Duodenal mucosa (tissue), 2 donors: ENCODE measurements around the gene TBC1D12.

Experiments
- H3K27ac ChIP-seq: one replicate; pipeline ENCODE4 v1.7.0; 2013; ENCODE audit warnings: low read depth, low read length
- H3K27me3 ChIP-seq, 2 donors: one replicate each; pipeline ENCODE4 v1.7.0; 2013; ENCODE audit warnings: low read length in 2 of 2, control low read depth in 1 of 2; ENCODE audit not compliant: insufficient read depth in 2 of 2, control insufficient read depth in 1 of 2
- H3K36me3 ChIP-seq, 2 donors: one replicate each; pipeline ENCODE4 v1.7.0; 2013; ENCODE audit warnings: low read length in 2 of 2, control low read depth in 1 of 2; ENCODE audit not compliant: insufficient read depth in 2 of 2, control insufficient read depth in 1 of 2
- H3K4me1 ChIP-seq, 2 donors: one replicate each; pipeline ENCODE4 v1.7.0; 2013; ENCODE audit warnings: low read length in 2 of 2, control low read depth in 1 of 2; ENCODE audit not compliant: insufficient read depth in 2 of 2, control insufficient read depth in 1 of 2
- H3K4me3 ChIP-seq, 2 donors: one replicate each; pipeline ENCODE4 v1.7.0; 2013; ENCODE audit warnings: low read length in 2 of 2, low read depth in 1 of 2
- H3K9ac ChIP-seq, 2 donors: one replicate each; pipeline ENCODE4 v1.7.0; 2013; ENCODE audit warnings: low read length in 2 of 2, low read depth in 1 of 2
- H3K9me3 ChIP-seq, 2 donors: one replicate each; pipeline ENCODE4 v1.7.0; 2013; ENCODE audit warnings: low read length in 2 of 2, control low read depth in 1 of 2; ENCODE audit not compliant: control insufficient read depth in 1 of 2

Gene TBC1D12

GRCh38 chr10:94423627-94424026 is 21.3 kb downstream of the TBC1D12 start:
- Histone ChIP-seq H3K27ac (no peak overlapping the region), H3K36me3 (no peaks in the 10 kb centered on the region), H3K4me3 (no peak overlapping the region), H3K27me3 (no peaks in the 10 kb centered on the region), H3K4me1 (no peaks in the 10 kb centered on the region), H3K9me3 (peaks cover 0 to 8% of the 10 kb centered on the region in 2 donors), H3K9ac (no peak overlapping the region)

GRCh38 chr10:94424714-94425337 is 22.5 kb downstream of the TBC1D12 start:
- no peak overlapping the region for H3K4me3 ChIP-seq
- no peak overlapping the region for H3K9ac ChIP-seq
- H3K4me1 ChIP-seq = peaks cover 0 to 5% of the 10 kb centered on the region in 2 donors
- H3K36me3 ChIP-seq = no peaks in the 10 kb centered on the region
- H3K9me3 ChIP-seq = peaks cover 0 to 8% of the 10 kb centered on the region in 2 donors
- no peak overlapping the region for H3K27ac ChIP-seq
- no peaks in the 10 kb centered on the region for H3K27me3 ChIP-seq

- no peak overlapping the region for H3K4me3 ChIP-seq
Measured at GRCh38 chr10:94425942-94426341, 23.6 kb downstream of the TBC1D12 start.

GRCh38 chr10:94427166-94427565 is 24.8 kb downstream of the TBC1D12 start:
- Histone ChIP-seq H3K27me3 (no peaks in the 10 kb centered on the region), H3K9me3 (peaks cover 0 to 8% of the 10 kb centered on the region in 2 donors), H3K9ac (no peak overlapping the region), H3K27ac (no peak overlapping the region), H3K4me3 (no peak overlapping the region), H3K4me1 (peaks cover 0 to 5% of the 10 kb centered on the region in 2 donors), H3K36me3 (no peaks in the 10 kb centered on the region)

More at GRCh38 chr10:94425942-94426341, 23.6 kb downstream of the TBC1D12 start:
- peaks cover 0 to 5% of the 10 kb centered on the region in 2 donors for H3K4me1 ChIP-seq
- no peaks in the 10 kb centered on the region for H3K27me3 ChIP-seq
- H3K9me3 ChIP-seq = peaks cover 0 to 8% of the 10 kb centered on the region in 2 donors
- H3K36me3 ChIP-seq = no peaks in the 10 kb centered on the region
- no peak overlapping the region for H3K27ac ChIP-seq
- H3K9ac ChIP-seq = no peak overlapping the region

GRCh38 chr10:94428766-94429707 is 26.7 kb downstream of the TBC1D12 start:
- no peaks in the 10 kb centered on the region for H3K36me3 ChIP-seq
- H3K9ac ChIP-seq = no peak overlapping the region
- H3K27ac ChIP-seq = no peak overlapping the region
- H3K4me1 ChIP-seq = peaks cover 0 to 5% of the 10 kb centered on the region in 2 donors
- no peaks in the 10 kb centered on the region for H3K27me3 ChIP-seq
- peaks cover 0 to 8% of the 10 kb centered on the region in 2 donors for H3K9me3 ChIP-seq
- H3K4me3 ChIP-seq = no peak overlapping the region

- Histone ChIP-seq H3K9me3 (no peaks in the 10 kb centered on the region), H3K9ac (no peak overlapping the region), H3K36me3 (no peaks in the 10 kb centered on the region), H3K4me1 (peaks cover 0 to 5% of the 10 kb centered on the region in 2 donors), H3K27ac (no peak overlapping the region), H3K4me3 (no peak overlapping the region), H3K27me3 (no peaks in the 10 kb centered on the region)
Measured at GRCh38 chr10:94430701-94431100, 28.4 kb downstream of the TBC1D12 start.

GRCh38 chr10:94432443-94432842 is 30.1 kb downstream of the TBC1D12 start:
- no peak overlapping the region for H3K9ac ChIP-seq
- no peak overlapping the region for H3K27ac ChIP-seq
- peaks cover 0 to 5% of the 10 kb centered on the region in 2 donors for H3K4me1 ChIP-seq
- peaks cover 0 to 4% of the 10 kb centered on the region in 2 donors for H3K9me3 ChIP-seq
- no peaks in the 10 kb centered on the region for H3K27me3 ChIP-seq
- H3K36me3 ChIP-seq = no peaks in the 10 kb centered on the region
- no peak overlapping the region for H3K4me3 ChIP-seq

- no peak overlapping the region for H3K9ac ChIP-seq
- no peak overlapping the region for H3K4me3 ChIP-seq
- H3K9me3 ChIP-seq = peaks cover 0 to 4% of the 10 kb centered on the region in 2 donors
- peaks cover 5 to 8% of the 10 kb centered on the region in 2 donors for H3K4me1 ChIP-seq
- H3K27me3 ChIP-seq = no peaks in the 10 kb centered on the region
- H3K27ac ChIP-seq = no peak overlapping the region
- H3K36me3 ChIP-seq = no peaks in the 10 kb centered on the region
Measured at GRCh38 chr10:94439275-94439861, 37.0 kb downstream of the TBC1D12 start.

- Histone ChIP-seq H3K9me3 (peaks cover 0 to 4% of the 10 kb centered on the region in 2 donors), H3K4me3 (no peak overlapping the region), H3K27me3 (no peaks in the 10 kb centered on the region)
Measured at GRCh38 chr10:94440096-94440495, 37.8 kb downstream of the TBC1D12 start.

GRCh38 chr10:94443047-94443446 is 40.7 kb downstream of the TBC1D12 start:
- H3K4me1 ChIP-seq = peaks cover 5 to 8% of the 10 kb centered on the region in 2 donors
- H3K9ac ChIP-seq = no peak overlapping the region

More at GRCh38 chr10:94440096-94440495, 37.8 kb downstream of the TBC1D12 start:
- Histone ChIP-seq H3K4me1 (peaks cover 5 to 8% of the 10 kb centered on the region in 2 donors), H3K36me3 (no peaks in the 10 kb centered on the region), H3K9ac (no peak overlapping the region), H3K27ac (no peak overlapping the region)

More at GRCh38 chr10:94443047-94443446, 40.7 kb downstream of the TBC1D12 start:
- no peak overlapping the region for H3K27ac ChIP-seq
- no peaks in the 10 kb centered on the region for H3K27me3 ChIP-seq
- no peaks in the 10 kb centered on the region for H3K36me3 ChIP-seq
- no peaks in the 10 kb centered on the region for H3K9me3 ChIP-seq
- no peak overlapping the region for H3K4me3 ChIP-seq
